HG02763 (cell line): ENCODE measurements around the gene SOX9.

Experiments
- ATAC-seq: cut with Tn5 transposase; IDR thresholded peaks from one replicate; pipeline ENCODE4 v1.9.1; 2021; ENCODE audit warnings: mild to moderate bottlenecking, moderate library complexity; ENCODE audit not compliant: unreplicated experiment

The SOX9 gene

DNA sequence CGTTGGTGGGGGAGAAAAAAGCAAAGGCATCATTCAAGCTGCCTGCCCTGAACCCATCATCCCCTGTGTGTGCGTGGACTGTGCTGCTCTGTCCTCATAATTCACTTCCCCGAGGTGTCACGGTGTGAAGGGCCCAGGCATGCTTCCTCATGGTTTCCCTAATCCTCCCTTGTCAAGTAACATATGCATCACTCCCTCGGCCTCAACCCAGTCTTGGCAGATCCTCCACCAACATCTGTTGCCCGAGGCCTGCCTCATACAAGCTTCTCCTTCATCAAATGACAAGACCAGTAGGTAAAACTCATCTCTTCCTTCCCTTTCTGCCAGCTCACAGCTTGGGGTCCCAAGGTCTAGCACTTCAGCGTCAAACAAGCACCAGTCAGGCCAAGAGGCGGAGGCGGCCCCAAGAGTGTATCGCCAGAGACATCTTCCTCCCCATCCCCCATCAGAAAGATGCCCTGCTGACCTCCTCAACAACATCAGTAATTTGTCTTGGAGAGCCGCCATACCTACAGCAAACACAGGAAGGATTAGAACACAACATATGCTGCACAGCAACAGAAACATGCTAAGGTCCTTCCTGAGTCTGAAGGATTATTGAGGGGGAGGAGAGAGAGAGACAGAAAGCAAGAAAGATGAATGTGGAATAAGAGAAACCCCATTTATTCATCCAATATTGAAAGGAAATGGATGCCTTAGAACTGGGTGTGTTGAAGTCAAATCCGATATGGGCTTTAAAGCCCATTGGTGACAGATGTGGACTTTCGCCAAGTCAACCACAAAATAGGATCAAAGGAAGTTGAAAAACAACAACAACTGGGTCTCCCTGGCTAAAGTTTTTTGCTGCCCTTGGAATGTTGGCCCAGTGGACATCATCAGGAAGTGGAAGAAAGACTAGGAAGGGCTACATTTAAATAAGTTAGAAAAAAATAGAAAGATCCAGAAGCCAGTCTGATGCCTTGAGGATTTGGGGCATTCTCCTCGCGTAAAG lies 38.4 kb downstream of the SOX9 start:
- ATAC-seq = no peak

DNA sequence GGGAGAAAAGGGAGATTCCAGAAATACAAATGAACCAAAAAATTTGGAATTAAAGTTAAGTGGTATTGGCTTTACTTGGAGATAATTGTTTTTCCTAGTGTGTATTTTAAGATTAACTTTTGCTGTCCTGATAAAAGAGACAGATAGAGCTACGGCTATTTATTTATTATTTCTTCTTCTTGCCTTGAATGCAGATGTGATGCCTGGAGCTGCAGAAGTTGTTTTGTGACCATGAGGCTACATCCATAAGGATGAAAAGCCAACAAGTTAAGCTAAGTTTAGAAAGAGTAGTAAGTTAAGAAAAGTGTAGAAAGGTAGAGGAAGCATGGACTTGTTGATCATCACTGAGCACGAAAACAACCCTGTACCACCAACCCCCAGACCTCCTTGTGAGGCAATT lies 41.7 kb downstream of the SOX9 start:
- ATAC-seq = no peak

DNA sequence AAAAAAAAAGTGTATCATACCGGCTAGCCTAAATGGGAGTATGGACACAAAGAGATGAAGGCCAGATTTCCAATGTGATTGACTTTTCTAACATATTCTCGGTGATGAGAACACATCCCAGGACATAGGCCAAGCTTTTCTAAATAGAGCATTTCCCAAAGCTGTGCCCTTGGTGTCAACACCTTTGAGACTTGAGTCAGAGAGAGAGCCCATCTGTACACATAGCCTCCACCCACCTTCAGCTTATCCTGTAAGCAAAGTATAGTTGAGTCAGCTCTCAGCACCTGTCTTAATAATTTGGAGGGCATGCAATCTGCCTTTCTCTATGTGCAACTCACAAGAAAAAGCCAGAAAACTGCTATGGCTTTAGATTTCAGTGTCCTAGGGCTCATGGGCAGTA lies 42.7 kb downstream of the SOX9 start:
- no peak for ATAC-seq

DNA sequence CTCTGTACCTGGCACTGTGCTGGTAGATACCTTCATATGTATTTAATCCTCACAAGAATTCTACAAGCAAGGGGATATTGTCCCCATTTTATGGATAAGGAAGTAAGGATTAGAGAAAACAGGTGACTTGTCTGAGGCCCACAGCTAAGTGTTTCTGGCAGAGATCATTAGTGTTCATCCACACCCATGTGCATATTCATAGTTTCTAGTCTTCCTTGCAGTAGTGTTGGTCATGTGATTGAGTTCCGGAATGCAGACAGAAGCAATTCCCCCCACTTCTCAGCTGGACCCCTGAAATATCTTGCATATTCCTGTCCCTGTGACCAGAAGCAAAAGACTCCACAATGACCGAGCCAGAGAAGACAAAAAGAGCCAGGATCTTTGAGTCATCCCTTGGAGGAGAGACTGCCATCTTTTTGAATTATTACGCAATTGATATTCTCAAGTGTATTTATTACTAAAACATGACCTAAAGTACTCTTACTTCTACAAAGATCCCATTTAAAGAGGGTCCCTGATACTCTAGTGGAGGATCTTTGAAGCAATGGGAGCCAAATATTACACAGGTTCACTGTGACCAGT lies 43.4 kb downstream of the SOX9 start:
- ATAC-seq = no peak

DNA sequence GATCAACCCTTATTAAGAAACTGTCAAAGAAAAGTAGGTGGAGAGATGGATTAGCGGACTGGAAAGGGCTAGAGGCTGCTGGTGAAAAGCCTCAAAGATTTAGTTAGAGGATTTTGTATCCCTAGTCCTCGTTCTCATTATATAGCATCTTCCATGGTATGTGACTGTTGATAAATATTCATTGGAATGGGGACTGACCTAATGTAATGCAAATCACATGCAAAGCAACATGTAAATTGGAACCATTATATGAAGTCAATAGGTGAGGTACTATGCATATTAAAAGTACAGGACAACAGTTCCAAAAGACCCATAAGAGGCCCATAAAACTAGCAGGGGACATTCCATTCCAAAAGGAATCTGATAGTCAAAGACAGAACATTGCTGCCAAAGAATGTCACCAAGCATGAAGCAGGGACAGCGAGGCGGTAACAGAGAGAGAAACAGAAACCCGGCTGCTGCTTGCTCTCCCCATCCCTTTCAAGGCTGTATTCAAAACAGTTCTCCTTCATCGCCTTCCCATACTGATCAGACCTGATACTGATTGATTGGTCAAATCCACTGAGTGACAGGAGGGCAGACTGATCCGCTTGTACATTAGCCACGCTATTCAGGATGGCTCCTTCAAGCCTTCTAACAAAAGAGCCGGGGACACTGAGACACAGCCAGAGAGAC lies 44.5 kb downstream of the SOX9 start:
- no peak for ATAC-seq

DNA sequence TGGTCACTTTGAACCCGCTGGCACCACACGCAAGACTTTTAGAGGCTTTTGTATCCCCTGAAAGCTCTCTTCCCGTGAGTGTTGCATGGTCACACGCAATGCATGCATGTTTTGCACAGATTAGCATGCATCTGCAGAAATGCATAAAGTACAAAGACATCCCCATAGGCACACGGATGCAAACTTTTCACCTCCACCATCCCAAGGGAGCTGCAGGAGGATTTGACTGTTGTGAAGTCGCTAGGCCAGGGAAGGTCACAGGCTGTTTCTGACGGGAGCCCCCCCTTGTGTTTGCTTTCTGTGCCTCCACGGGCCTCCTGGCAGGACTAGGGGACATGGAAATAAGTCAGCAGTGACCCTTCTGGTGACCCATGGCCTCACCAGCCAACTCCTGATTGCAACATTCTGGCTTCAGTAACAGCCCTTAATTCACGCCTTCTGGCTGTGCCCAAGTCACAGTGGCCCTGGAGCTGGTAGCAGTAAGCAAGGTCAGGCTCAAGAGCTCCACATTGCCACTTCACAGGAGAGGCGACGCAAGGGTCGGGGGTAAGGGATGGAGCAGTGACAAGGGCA lies 45.1 kb downstream of the SOX9 start:
- no peak for ATAC-seq

DNA sequence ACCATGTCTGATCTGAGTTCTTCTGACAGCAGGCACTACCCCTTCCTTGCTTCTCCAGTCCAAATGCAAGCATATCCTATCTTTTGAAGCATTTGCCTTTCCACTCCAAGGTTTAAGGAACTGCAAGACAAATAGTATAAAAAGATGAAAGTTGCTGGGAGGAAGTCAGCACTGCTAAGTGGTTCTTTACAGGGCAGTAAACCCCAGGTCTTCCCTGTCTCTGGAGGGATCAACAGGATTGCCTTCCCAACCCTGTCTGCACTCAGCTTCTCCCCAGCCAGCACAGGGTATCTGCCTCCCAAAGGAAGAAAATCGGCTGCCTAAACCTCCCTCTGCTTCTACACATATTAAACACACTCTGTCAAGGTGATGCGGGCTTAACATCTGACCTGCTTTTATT lies 46.8 kb downstream of the SOX9 start:
- no peak for ATAC-seq

DNA sequence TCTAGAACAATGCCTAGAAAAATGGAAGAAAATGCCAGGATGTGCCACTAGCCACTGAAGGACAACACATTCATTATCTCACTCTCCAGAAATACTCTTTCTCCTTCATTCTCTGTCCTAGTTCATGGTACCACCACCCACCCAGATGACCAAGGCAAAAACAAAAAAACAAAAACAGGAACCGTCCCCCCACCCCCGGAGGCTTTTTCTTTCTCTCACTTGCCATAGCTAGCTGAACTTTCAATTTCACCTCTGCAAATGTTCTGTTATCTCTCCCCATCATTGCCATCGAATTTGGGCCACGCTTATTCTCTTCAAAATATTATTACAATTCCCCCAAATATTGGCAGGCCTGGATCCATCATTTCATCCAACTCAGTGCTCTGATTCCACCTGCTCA lies 49.0 kb downstream of the SOX9 start:
- no peak for ATAC-seq

DNA sequence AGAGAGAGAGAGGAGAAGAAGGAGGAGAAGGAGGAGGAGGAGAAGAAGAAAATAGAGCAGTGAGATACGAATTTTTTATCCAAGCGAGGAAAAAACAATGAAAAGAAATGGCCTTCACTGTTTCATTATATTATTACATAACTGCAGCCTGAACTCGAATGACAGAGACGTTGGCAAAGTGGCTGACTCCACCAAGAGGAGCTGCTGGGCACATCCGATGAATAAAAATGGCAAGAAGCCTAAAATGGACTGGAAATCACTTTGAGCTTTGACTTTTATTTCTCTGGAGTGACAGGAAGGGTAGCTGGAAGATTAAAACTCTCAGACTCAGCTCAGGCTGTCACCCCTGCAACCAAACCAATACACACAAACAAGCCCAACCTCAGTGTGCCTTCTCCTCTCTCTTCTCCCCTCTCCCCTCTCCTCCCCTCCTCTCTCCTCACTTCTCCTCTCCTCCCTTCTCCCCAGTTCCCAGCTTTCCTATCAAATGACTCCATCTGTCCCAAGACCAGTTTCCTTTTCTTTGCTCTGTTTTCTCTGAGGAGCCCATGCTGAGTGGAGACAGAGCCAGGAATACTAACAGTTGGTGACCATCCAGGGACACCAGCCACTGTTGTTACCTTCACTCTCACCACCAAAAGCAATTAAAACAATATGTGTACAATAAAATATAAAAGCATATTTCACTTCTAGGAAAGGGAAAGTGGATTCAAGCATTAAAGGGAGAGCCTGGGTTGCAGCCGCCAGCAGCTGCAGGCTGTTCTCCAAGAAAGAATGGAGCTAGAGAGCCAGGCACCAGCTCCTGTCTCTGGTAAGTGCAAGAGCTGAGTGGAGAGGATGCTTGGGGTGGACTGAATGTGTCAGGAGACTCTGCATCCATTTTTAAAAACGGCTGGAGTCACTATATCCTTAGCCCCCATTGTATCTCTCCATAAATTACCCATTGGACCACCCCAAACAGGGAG lies 51.2 kb downstream of the SOX9 start:
- ATAC-seq = no peak

DNA sequence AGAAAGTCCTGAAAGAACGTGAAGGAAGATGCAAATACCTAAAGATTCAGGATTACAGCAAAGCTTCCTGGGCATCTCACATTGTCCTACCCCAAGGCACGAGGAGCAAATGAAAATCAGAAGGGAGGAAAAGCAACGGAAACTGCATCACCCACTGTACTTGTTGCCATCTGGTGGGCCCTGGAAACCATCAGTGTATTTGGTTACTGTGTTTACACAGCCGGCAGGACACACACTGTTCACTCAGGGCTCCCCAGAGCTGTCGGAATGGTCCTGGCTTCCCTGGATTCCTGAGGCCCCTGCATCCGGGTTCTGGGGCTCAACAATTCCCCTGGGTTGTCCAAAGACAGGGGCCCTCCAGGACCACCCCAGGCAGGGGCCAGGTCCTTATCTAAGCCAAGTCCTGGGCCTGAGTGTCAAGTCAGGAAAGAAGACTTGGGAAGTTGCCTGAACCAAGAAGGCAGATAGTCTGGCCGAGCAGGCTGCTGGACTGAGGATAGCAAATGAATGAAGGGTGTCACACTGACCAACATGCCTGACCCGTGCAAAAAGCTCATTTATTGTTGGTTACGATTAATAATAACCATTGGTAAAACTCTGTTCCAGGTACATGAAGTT lies 52.8 kb downstream of the SOX9 start:
- ATAC-seq = no peak

DNA sequence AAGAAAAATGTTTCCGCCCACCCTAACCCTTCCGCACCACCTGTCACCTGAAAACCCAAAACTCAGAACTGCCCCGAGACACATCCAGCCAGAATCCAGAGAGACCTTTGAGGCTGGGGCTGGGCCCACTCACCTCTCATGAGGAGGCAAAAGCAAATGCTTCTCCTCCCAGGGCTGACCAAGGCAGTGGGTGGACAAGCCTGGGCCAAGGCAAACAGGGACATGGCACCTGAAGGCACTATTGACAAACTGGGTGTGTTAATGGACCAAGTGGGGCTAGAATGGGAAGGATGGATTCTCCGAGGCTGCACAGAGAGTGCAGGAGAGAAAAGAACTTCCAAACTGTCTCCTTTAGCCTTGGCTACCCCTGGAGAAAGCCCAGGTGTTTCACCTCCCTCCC lies 54.4 kb downstream of the SOX9 start:
- ATAC-seq = no peak
